ENCODE measurements around the gene WBP1L.
"Not testable (repeated sequence)": the region's sequence is repeated elsewhere in the genome, so short reads cannot be mapped to it uniquely, and the experiment has no call there.

WBP1L gene

GRCh38 chr10:102743588-102744373 is at the start of gene WBP1L:
WBP1L (plus strand) TSS chr10:102743948; CDS start chr10:102744054, 106 bp downstream.
- peak; percentile 97 to 98 for DNase-seq

GRCh38 chr10:102695401-102695800 is 48.3 kb upstream of the WBP1L start:
- not testable (repeated sequence) for DNase-seq

- DNase-seq, result no peak
Measured at GRCh38 chr10:102696736-102697135, 47.0 kb upstream of the WBP1L start.

- no peak for DNase-seq
Measured at GRCh38 chr10:102698894-102699293, 44.9 kb upstream of the WBP1L start.

- DNase-seq, result no peak
Measured at GRCh38 chr10:102701272-102701671, 42.5 kb upstream of the WBP1L start.

- no peak for DNase-seq
Measured at GRCh38 chr10:102701796-102702195, 42.0 kb upstream of the WBP1L start.

GRCh38 chr10:102702742-102703141 is 41.0 kb upstream of the WBP1L start:
- no peak for DNase-seq

GRCh38 chr10:102704915-102705314 is 38.8 kb upstream of the WBP1L start:
- no peak for DNase-seq

GRCh38 chr10:102705531-102705930 is 38.2 kb upstream of the WBP1L start:
- no peak for DNase-seq

GRCh38 chr10:102710609-102711008 is 33.1 kb upstream of the WBP1L start:
- DNase-seq, result peak in 1 of 2 donors; percentile 30

- no peak for DNase-seq
Measured at GRCh38 chr10:102712089-102712488, 31.7 kb upstream of the WBP1L start.

- DNase-seq, result no peak
Measured at GRCh38 chr10:102712843-102713538, 30.8 kb upstream of the WBP1L start.

GRCh38 chr10:102713539-102713813 is 30.3 kb upstream of the WBP1L start:
- DNase-seq, result peak in 1 of 2 donors; percentile 67

GRCh38 chr10:102713814-102714620 is 29.7 kb upstream of the WBP1L start, which contains the start of gene ARL3:
ARL3 (minus strand) TSS chr10:102714397; CDS start chr10:102714275, 122 bp downstream.
- peak; percentile 95 to 96 for DNase-seq

GRCh38 chr10:102714621-102715455 is 28.9 kb upstream of the WBP1L start, which contains the start of gene SFXN2:
SFXN2 (plus strand) TSS chr10:102714636; CDS start chr10:102726637, 12,001 bp downstream.
- peak in 1 of 2 donors; percentile 53 for DNase-seq

- no peak for DNase-seq
Measured at GRCh38 chr10:102715880-102716279, 27.9 kb upstream of the WBP1L start.

GRCh38 chr10:102716900-102717565 is 26.7 kb upstream of the WBP1L start:
- DNase-seq, result not testable (repeated sequence)

GRCh38 chr10:102718220-102718619 is 25.5 kb upstream of the WBP1L start:
- DNase-seq, result no peak

- no peak for DNase-seq
Measured at GRCh38 chr10:102720337-102720736, 23.4 kb upstream of the WBP1L start.

- DNase-seq, result no peak
Measured at GRCh38 chr10:102720775-102721301, 22.9 kb upstream of the WBP1L start.

- DNase-seq, result no peak
Measured at GRCh38 chr10:102721954-102722353, 21.8 kb upstream of the WBP1L start.
